Spleen (tissue), 7 donors: ENCODE data around the gene EPSTI1.

Experiments used
- POLR2A ChIP-seq, 3 donors: fragments of 450-650 bp; IDR thresholded peaks; one replicate each; pipeline ENCODE4 v1.5.1; 2017; ENCODE audit warnings: antibody characterized with exemption in 3 of 3, mild to moderate bottlenecking in 1 of 3
- POLR2AphosphoS5 ChIP-seq, 3 donors: sonication (generic); formaldehyde crosslinking; IDR thresholded peaks; one replicate each; pipeline ENCODE4 v1.5.1; 2017; ENCODE audit warnings: antibody characterized with exemption in 3 of 3
- TF ChIP-seq, protein P1 (sequence below), 11 experiments: fragments of 200-600 bp in 7 of 11; fragments of 450-650 bp in 4 of 11; sonication (generic) in 4 of 11; IDR thresholded peaks in 8 of 11; conservative IDR thresholded peaks in 3 of 11; 1 replicate in 7 of 11; 2 replicates in 4 of 11; pipeline versions ENCODE4 v1.4.0 to v1.8.0; 2016 to 2021; ENCODE audit warnings: antibody characterized with exemption in 11 of 11, inconsistent platforms in 4 of 11, mild to moderate bottlenecking in 1 of 11
- donor health status: DM: no; HTN: no; CAD: no; lungs with moderate emphysema.
- donor health status: DM: no; HTN: no; CAD: no.
- donor health status: DM: no; HTN: no; CAD: no.

DNA sequence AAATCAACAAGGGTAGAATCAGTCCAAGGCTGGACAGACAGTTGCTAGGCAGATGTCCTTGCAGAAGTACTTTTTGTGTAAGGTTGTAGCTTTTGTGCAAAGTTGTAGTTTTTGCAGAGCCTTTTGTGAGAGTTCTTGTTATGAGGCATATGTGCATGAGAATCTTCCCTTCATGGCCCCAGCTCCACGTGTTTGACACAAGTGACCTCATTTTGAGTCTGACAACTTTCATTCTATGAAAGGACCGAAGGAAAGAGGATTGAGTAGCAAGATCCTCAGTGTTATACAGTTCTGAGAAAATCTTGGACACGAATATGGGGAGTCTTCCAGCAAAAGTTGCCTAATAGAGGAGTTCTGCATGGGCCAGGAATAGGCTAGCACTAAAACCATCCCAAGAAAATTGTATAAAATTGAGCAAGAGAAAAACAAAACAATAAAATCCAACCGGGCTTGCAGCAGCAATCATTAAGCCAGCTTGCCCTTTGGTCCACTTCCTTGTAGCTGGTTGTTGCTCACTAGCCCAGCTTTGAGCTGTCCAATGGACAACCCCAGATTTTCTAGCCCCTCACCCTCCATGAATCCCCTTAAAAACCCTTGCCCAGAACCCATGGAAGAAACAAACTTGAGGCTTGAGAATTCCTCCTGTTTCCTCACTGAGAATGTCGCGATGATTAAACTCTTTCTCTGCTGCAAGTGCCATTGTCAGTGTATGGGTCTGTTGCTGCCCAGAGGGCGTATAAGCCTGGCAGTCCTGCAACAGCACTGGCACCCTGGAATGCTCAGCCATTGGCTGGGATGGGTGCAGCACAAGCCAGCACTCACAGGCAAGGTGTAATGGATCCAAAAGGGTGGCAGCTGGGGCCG lies 6.5 kb downstream of the EPSTI1 start:
- TF ChIP-seq, protein P1, sequence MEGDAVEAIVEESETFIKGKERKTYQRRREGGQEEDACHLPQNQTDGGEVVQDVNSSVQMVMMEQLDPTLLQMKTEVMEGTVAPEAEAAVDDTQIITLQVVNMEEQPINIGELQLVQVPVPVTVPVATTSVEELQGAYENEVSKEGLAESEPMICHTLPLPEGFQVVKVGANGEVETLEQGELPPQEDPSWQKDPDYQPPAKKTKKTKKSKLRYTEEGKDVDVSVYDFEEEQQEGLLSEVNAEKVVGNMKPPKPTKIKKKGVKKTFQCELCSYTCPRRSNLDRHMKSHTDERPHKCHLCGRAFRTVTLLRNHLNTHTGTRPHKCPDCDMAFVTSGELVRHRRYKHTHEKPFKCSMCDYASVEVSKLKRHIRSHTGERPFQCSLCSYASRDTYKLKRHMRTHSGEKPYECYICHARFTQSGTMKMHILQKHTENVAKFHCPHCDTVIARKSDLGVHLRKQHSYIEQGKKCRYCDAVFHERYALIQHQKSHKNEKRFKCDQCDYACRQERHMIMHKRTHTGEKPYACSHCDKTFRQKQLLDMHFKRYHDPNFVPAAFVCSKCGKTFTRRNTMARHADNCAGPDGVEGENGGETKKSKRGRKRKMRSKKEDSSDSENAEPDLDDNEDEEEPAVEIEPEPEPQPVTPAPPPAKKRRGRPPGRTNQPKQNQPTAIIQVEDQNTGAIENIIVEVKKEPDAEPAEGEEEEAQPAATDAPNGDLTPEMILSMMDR (IDR thresholded peaks at IDR 0.05 in 8 of 11, conservative IDR thresholded peaks at IDR 0.05 in 3 of 11), result no peak
- no peak for TF ChIP-seq POLR2A (IDR thresholded peaks at IDR 0.05)
- TF ChIP-seq POLR2AphosphoS5 (IDR thresholded peaks at IDR 0.05), result no peak
